RWPE1 (cell line): ENCODE measurements around the gene ADARB1.
A peak's percentile ranks its signal among the peaks of the same experiment; 100 is the strongest.

Experiments
- CTCF ChIA-PET: fragments of 350-600 bp; sonication (Branson Sonifier 250); formaldehyde crosslinking; extraction: SDS; loops from one replicate; lab custom pipeline; 2021; lab: Yijun Ruan, JAX
- POLR2A ChIA-PET: fragments of 400-600 bp; formaldehyde crosslinking; extraction: SDS; loops from one replicate; lab custom pipeline; 2020; ENCODE audit warnings: antibody characterized with exemption; ENCODE audit not compliant: low non-redundant PET; lab: Yijun Ruan, JAX
- DNase-seq: peaks from one replicate; pipeline ENCODE4 v3.0.0; 2012; ENCODE audit warnings: low spot score
- H3K27ac ChIP-seq: fragments of 450-650 bp; 2 replicates; pipeline ENCODE4 v1.5.1; 2017
- CTCF ChIP-seq: fragments of 450-650 bp; conservative IDR thresholded peaks from 2 replicates; pipeline ENCODE4 v1.5.1; 2017; ENCODE audit warnings: low read depth, mild to moderate bottlenecking

The ADARB1 gene

GRCh38 chr21:45211661-45212060, 137.3 kb downstream of the ADARB1 start:
- DNase-seq: no peak
- no peak for TF ChIP-seq CTCF
- no peak overlapping the region for H3K27ac ChIP-seq
- POLR2A ChIA-PET: no interaction called here
- CTCF ChIA-PET: no interaction called here

GRCh38 chr21:45213392-45213791, 139.0 kb downstream of the ADARB1 start:
- H3K27ac ChIP-seq: no peak overlapping the region
- TF ChIP-seq CTCF: no peak
- CTCF ChIA-PET: no interaction called here
- no peak for DNase-seq
- POLR2A ChIA-PET: no interaction called here

GRCh38 chr21:45215213-45215612, 140.8 kb downstream of the ADARB1 start:
- H3K27ac ChIP-seq: no peak overlapping the region
- no peak for DNase-seq
- TF ChIP-seq CTCF: no peak
- CTCF ChIA-PET: interaction anchor here (0.6 kb wide), 1 partner anchor 41 kb away, joined by 4 read pairs; no protein-coding TSS in a partner anchor
- POLR2A ChIA-PET: no interaction called here

GRCh38 chr21:45217010-45217409, 142.6 kb downstream of the ADARB1 start:
- no peak for TF ChIP-seq CTCF
- CTCF ChIA-PET: interaction anchor here (0.9 kb wide), 1 partner anchor 10 kb away, joined by 3 read pairs; no protein-coding TSS in a partner anchor
- H3K27ac ChIP-seq: no peak overlapping the region
- DNase-seq: no peak
- POLR2A ChIA-PET: no interaction called here

GRCh38 chr21:45219517-45219916, 145.1 kb downstream of the ADARB1 start:
- no peak for DNase-seq
- no peak overlapping the region; the same call in 1 of the 2 replicates for H3K27ac ChIP-seq
- no peak for TF ChIP-seq CTCF
- ChIA-PET POLR2A (no interaction called here), CTCF (no interaction called here)

GRCh38 chr21:45220071-45220481, 145.7 kb downstream of the ADARB1 start:
- DNase-seq: no peak
- TF ChIP-seq CTCF: no peak
- ChIA-PET POLR2A (no interaction called here), CTCF (no interaction called here)
- peak overlapping the region; percentile 58 for H3K27ac ChIP-seq
